Ovary (tissue), 9 donors: ENCODE results near the gene NCCRP1. TPM values are rescaled to one million over a fixed set of nuclear protein-coding genes. Genes with fewer than 3 reads are reported as not detected.
"Not testable (repeated sequence)": the region's sequence is repeated elsewhere in the genome, so short reads cannot be mapped to it uniquely, and the experiment has no call there.

Source experiments
- DNase-seq, 5 donors: peaks; one replicate each; pipeline ENCODE4 v3.0.0-alpha.2; 2019 to 2020
- H3K27ac ChIP-seq, 2 donors: fragments of 200-600 bp; one replicate each; pipeline versions ENCODE4 v1.5.1 to v1.8.0; 2019 to 2022
- H3K27me3 ChIP-seq: fragments of 200-600 bp; one replicate; pipeline ENCODE4 v1.8.0; 2022
- H3K36me3 ChIP-seq: fragments of 200-600 bp; sonication (generic); one replicate; pipeline ENCODE4 v1.5.1; 2019
- H3K4me1 ChIP-seq: one replicate; pipeline ENCODE4 v1.8.1; 2013; ENCODE audit warnings: mild to moderate bottlenecking, moderate library complexity; ENCODE audit not compliant: insufficient read depth
- H3K4me3 ChIP-seq: fragments of 200-600 bp; sonication (generic); one replicate; pipeline ENCODE4 v1.5.1; 2017
- H3K9me3 ChIP-seq, 2 donors: fragments of 200-600 bp in 1 of 2; sonication (generic) in 1 of 2; one replicate each; pipeline versions ENCODE4 v1.5.1 to v1.8.1; 2013 to 2019; ENCODE audit warnings: mild to moderate bottlenecking in 1 of 2, moderate library complexity in 1 of 2
- EP300 ChIP-seq: sonication (generic); formaldehyde crosslinking; IDR thresholded peaks from one replicate; pipeline ENCODE4 v1.6.1; 2017; ENCODE audit warnings: antibody characterized with exemption
- POLR2A ChIP-seq: fragments of 450-650 bp; IDR thresholded peaks from one replicate; pipeline ENCODE4 v1.6.1; 2017; ENCODE audit warnings: antibody characterized with exemption, mild to moderate bottlenecking, moderate library complexity
- WGBS, 3 donors: extraction: QIAGEN DNeasy Blood & Tissue Kit in 1 of 3; methylation state at CpG; one replicate each; pipeline versions ENCODE4 v1.1.5 to v1.1.7; 2013 to 2017; 5-methylcytosine and 5-hydroxymethylcytosine counted together
- intact Hi-C, 4 donors: fragments of 100-400 bp; cut with DNase I; formaldehyde crosslinking; loops; one replicate each; pipeline versions ENCODE4 v1.11.0 to v1.15.1; 2022 to 2023
- polyA plus RNA-seq, 2 donors: library from polyadenylated mRNA; stranded (reverse); fragments of 200-250 nt in 1 of 2; fragments of 350-450 nt in 1 of 2; fragmentation: Illumina TruSeq in 1 of 2; extraction: RNeasy Lipid Tissue Mini Kit (QIAGEN cat#74804) in 1 of 2; gene quantifications; one replicate each; pipeline ENCODE4 v1.2.3, GENCODE V29; 2013 to 2014
- total RNA-seq, 7 donors: library from RNA; depleted of rRNA in 2 of 7; stranded (reverse); fragments of >200 nt in 2 of 7; fragmentation: NEBNext Ultra II Directional in 3 of 7; extraction: Animal tissue kit (Norgen Biotek cat#: 25700) in 3 of 7; gene quantifications; one replicate each; pipeline versions ENCODE4 v1.1.0 to v1.2.4, GENCODE V29; 2016 to 2023
- TF ChIP-seq, protein P1 (sequence below), 3 donors: fragments of 450-650 bp in 2 of 3; fragments of 200-600 bp in 1 of 3; IDR thresholded peaks; one replicate each; pipeline versions ENCODE4 v1.5.1 to v1.8.0; 2016 to 2022; ENCODE audit warnings: antibody characterized with exemption in 3 of 3, mild to moderate bottlenecking in 1 of 3
- donor health status: DM: no; HTN: no; CAD: no; lungs with moderate emphysema.
- donor health status: DM: no; HTN: no; CAD: no.
- donor health status: Bipolar disorder and iron deficiency.
- donor health status: DM: yes; HTN: yes; CAD: no.
- donor health status: DM: no; HTN: no; CAD: no.
- donor health status: DM: yes; HTN: yes; CAD: no.

The NCCRP1 gene
- total and polyA plus RNA-seq, 9 donors = 0.05 to 4.4 (median 0.20) TPM; not detected in 4

DNA sequence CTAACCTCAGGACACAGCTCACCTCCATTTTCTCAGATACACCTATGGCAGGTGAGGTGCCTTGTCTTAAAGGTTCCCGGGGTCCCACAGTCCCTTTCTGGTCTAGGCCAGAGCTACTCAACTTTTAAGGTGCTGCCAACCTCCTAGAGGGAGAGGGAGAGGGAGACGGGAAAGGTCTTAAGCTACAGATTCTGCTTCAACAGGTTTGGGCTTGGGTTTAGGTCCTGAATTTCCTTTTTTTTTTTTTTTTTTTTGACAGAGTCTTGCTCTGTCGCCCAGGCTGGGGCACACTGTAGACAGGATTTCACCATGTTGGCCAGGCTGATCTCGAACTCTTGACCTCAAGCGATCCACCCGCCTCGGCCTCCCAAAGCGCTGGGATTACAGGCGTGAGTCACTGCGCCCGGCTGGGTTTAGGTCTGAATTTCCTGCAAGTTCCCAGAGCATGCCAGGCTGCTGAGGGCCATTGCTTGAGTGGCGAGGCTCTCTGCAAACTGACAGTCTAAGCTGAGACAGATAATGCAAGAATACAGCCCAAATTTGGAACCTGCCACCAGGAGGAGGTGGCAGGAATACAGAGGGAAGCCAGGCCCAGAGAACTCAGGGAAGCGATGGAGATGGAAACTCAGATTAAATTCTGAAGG is 15.1 kb downstream of the NCCRP1 start:
- no peak overlapping the region for H3K27ac ChIP-seq
- H3K36me3 ChIP-seq = no peaks in the 10 kb centered on the region
- H3K9me3 ChIP-seq = no peaks in the 10 kb centered on the region
- DNase-seq = no peak
- 72 to 76% (median 74%) methylated on average over 12 to 13 of the region's 13 CpGs for WGBS, 3 donors
- TF ChIP-seq EP300 = no peak
- TF ChIP-seq, protein P1, sequence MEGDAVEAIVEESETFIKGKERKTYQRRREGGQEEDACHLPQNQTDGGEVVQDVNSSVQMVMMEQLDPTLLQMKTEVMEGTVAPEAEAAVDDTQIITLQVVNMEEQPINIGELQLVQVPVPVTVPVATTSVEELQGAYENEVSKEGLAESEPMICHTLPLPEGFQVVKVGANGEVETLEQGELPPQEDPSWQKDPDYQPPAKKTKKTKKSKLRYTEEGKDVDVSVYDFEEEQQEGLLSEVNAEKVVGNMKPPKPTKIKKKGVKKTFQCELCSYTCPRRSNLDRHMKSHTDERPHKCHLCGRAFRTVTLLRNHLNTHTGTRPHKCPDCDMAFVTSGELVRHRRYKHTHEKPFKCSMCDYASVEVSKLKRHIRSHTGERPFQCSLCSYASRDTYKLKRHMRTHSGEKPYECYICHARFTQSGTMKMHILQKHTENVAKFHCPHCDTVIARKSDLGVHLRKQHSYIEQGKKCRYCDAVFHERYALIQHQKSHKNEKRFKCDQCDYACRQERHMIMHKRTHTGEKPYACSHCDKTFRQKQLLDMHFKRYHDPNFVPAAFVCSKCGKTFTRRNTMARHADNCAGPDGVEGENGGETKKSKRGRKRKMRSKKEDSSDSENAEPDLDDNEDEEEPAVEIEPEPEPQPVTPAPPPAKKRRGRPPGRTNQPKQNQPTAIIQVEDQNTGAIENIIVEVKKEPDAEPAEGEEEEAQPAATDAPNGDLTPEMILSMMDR (IDR thresholded peaks at IDR 0.05) = no peak
- TF ChIP-seq POLR2A = no peak
- H3K4me1 ChIP-seq = no peaks in the 10 kb centered on the region
- H3K4me3 ChIP-seq = no peak overlapping the region
- no peaks in the 10 kb centered on the region for H3K27me3 ChIP-seq
- intact Hi-C loops = no loop called here

DNA sequence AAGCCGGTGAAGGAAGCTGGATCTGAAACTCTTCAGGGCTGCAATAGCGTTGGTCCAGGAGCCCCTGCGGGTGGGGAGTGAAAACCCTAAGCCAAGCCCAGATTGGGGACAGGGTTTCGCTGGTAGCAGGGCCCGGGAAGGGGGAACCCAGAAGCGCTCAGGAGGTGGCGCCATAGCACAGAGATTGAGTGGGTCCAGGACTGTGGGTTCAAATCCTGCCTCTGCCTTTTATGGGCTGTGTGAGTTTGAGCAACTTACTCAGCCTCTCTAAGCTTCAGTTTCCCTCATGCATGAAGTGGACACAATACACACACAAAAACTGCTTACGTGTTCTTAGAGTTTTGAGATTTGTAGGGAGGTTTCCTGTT is 15.6 kb downstream of the NCCRP1 start:
- H3K4me3 ChIP-seq = no peak overlapping the region
- H3K36me3 ChIP-seq = no peaks in the 10 kb centered on the region
- intact Hi-C loops = no loop called here
- no peaks in the 10 kb centered on the region for H3K27me3 ChIP-seq
- DNase-seq = no peak
- no peaks in the 10 kb centered on the region for H3K4me1 ChIP-seq
- no peak overlapping the region for H3K27ac ChIP-seq
- TF ChIP-seq, protein P1 (IDR thresholded peaks at IDR 0.05) = no peak
- TF ChIP-seq POLR2A (no peak), EP300 (no peak)
- WGBS, 3 donors = 27 to 35% (median 31%) methylated on average over 8 of the region's 8 CpGs
- H3K9me3 ChIP-seq = no peaks in the 10 kb centered on the region

DNA sequence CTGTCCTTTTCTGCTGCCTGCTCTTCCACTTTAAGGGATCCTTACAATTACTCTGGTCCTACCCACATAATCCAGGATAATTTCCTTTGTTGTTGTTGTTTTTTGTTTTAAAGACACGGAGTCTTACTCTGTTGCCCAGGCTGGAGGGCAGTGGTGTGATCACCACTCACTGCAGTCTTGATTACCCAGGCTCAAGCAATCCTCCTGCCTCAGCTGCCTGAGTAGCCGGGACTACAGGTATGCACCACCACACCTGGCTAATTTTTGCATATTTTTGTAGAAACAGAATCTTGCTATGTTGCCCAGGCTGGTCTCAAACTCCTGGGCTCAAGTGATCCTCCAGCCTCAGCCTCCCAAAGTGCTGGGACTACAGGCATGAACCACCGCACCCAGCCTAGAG is 18.6 kb downstream of the NCCRP1 start:
- WGBS, 3 donors = 85 to 93% (median 92%) methylated on average over 3 of the region's 3 CpGs
- H3K4me1 ChIP-seq, H3K9me3 ChIP-seq, H3K27ac ChIP-seq, H3K27me3 ChIP-seq, H3K36me3 ChIP-seq, H3K4me3 ChIP-seq, DNase-seq, intact Hi-C loops: not testable (repeated sequence)

DNA sequence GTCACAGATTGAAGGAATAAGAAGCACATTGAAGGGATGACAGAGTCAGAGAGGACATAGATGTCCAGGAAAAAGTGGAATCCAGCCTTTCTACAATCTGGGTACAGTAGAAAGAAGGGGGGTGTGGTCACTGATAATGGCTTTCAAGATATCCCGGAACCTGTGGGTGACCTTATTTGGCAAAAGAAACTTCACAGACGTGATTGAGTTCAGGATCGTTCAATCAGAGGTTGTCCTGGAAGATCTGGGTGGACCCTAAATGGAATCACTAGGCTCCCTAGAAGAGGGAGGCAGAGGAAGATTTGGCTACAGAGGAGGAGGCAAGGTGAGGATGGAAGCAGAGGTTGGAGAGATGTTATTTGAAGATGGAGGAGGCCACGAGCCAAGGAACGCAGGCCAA is 20.3 kb downstream of the NCCRP1 start:
- Histone ChIP-seq H3K4me1 (no peaks in the 10 kb centered on the region), H3K27ac (no peak overlapping the region), H3K36me3 (no peaks in the 10 kb centered on the region), H3K9me3 (no peaks in the 10 kb centered on the region), H3K27me3 (no peaks in the 10 kb centered on the region), H3K4me3 (no peak overlapping the region)
- WGBS, 3 donors = 80 to 84% (median 83%) methylated on average over 5 of the region's 5 CpGs
- intact Hi-C loops = no loop called here
- TF ChIP-seq EP300 = no peak
- no peak for TF ChIP-seq POLR2A
- TF ChIP-seq, protein P1 (IDR thresholded peaks at IDR 0.05) = no peak
- no peak for DNase-seq

DNA sequence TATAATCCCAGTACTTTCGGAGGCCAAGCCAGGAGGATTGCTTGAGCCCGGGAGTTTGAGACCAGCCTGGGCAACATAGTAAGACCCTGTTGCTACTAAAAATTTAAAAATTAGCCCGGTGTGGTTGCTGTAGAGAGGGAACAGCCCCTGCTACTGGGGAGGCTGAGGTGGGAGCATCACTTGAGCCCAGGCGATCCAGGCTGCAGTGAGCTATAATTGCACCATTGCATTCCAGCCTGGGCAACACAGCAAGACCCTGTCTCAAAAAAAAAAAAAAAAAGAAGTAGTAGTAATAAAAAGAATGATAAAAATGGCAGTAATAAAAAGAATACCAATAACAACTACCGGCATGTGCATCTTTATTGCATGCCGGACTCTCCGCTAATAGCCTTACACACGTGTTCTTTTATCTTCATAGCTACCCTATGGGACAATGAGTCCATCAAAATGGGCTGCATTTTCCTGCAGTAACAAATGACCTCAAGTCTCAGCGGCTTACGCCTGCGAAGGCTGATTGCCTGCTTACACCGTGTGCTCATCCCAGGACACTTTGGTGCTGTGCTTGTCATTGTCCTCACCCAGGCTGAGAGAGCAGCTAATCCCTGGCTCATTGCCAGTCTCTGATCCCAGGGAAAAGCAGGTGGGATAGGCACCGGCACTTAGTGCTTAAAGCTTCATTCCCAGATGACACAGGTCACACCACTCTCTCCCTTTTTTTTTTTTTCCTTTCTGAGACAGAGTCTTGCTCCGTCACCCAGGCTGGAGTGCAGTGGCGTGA is 21.7 kb downstream of the NCCRP1 start:
- no peaks in the 10 kb centered on the region for H3K27me3 ChIP-seq

DNA sequence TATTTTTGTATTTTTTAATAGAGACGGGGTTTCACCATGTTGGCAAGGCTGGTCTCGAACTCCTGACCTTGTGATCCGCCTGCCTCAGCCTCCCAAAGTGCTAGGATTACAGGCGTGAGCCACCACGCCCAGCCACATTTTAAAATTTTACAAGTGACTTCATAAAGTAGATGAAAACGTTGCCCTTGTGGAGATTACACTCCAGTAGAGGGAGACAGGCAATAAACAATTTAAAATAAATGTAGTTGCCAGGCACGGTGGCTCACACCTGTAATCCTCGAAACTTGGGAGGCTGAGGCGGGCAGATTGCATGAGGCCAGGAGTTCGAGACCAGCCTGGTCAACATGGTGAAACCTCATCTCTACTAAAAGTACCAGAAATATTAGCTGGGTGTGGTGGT is 22.3 kb downstream of the NCCRP1 start:
- H3K27me3 ChIP-seq, intact Hi-C loops: not testable (repeated sequence)

More for the DNA sequence above, 21.7 kb downstream of the NCCRP1 start:
- TF ChIP-seq, protein P1 (IDR thresholded peaks at IDR 0.05) = no peak
- TF ChIP-seq POLR2A = no peak
- no peak for TF ChIP-seq EP300
- no peaks in the 10 kb centered on the region for H3K36me3 ChIP-seq
- WGBS, 3 donors = 75 to 82% (median 80%) methylated on average over 15 of the region's 15 CpGs
- H3K4me3 ChIP-seq = no peak overlapping the region
- no peak overlapping the region for H3K27ac ChIP-seq
- no peaks in the 10 kb centered on the region for H3K4me1 ChIP-seq
- no peak for DNase-seq
- H3K9me3 ChIP-seq = no peaks in the 10 kb centered on the region
- intact Hi-C loops = no loop called here

More for the DNA sequence above, 22.3 kb downstream of the NCCRP1 start:
- H3K36me3 ChIP-seq, H3K27ac ChIP-seq, H3K4me1 ChIP-seq, H3K9me3 ChIP-seq, H3K4me3 ChIP-seq, DNase-seq: not testable (repeated sequence)
- WGBS, 3 donors = 63 to 72% (median 72%) methylated on average over 10 of the region's 10 CpGs
